HG03439 (cell line): Measurements from ENCODE around the gene MBNL1.

Experiments
- ATAC-seq: cut with Tn5 transposase; IDR thresholded peaks from one replicate; pipeline ENCODE4 v1.9.1; 2021; ENCODE audit warnings: mild to moderate bottlenecking, moderate library complexity; ENCODE audit not compliant: unreplicated experiment

MBNL1 gene

GRCh38 chr3:152271501-152272236 is 2.9 kb downstream of the MBNL1 start:
- ATAC-seq = no peak

DNA sequence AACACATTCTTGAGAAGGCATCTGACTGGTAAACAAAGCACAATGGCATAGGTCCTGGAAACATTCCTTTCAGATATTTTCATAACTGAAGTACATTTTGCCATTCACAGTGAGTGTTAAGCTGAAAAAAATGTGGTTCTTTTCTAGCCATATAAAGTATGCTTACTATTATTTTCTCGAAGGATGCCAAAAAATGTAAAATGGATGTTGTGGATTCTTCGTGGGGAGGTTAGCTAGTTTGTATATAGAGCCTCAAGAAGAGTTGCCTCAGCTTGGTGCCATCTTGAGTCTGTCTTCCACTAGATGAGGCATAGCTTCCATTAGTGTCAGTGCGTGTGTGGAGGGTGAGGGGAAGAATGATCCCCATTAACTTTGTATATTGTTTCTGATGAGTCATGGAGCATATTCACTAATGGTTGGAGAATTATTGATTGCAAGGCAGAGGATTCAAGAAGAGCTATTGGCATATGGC is 4.1 kb downstream of the MBNL1 start:
- ATAC-seq = no peak

GRCh38 chr3:152276681-152277080 is 8.0 kb downstream of the MBNL1 start:
- no peak for ATAC-seq

GRCh38 chr3:152277198-152277597 is 8.5 kb downstream of the MBNL1 start:
- no peak for ATAC-seq

- ATAC-seq = no peak
Observed at GRCh38 chr3:152278756-152279427, 10.2 kb downstream of the MBNL1 start.

GRCh38 chr3:152279479-152279878 is 10.8 kb downstream of the MBNL1 start:
- no peak for ATAC-seq

DNA sequence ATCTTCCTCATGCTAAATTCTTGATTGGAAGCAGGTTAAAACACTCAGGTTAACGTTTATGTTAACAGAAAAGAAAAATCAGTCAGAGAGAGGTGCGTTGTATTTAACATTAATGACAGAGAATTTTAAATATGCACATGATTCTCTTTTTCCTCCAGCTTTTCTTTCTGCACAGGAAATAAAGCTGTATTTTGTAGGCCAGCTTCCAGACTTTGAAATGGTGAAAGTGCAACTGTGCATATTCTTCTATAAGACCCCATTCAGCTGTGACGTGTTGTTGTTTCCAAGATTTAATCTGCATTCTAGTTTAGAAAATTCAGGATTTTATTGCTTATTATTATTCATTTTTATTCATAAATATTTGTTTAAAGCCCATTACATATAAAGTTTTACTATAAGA is 11.8 kb downstream of the MBNL1 start:
- no peak for ATAC-seq

DNA sequence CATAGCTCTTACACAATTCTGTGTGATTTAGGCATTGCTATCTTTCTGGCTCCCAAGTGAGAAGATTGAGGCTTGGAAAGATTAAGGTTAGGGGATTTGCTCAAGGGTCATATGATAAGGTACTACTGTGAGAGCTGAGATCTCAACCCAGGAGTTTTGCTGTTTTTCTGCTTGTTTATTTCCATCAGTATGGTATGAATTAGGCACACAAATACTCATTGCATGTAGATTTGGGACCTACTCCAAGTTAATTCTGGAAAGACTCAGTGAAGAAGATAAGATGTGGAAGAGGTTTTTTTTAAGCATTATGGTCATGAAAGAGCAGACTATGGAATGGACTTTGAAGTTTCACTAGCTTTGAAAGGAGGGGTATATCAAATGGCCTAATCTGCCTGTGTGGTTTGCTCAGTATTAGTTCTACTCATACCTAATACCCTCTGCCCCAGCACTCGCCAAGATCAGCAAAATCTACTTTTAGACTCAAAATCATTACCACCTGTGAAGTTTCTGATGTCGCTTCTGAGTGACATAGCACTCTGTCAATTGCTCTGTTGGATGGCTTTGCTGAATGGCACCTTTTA is 12.5 kb downstream of the MBNL1 start:
- peak; percentile 79 for ATAC-seq

- no peak for ATAC-seq
Observed at GRCh38 chr3:152282813-152283212, 14.1 kb downstream of the MBNL1 start.

- ATAC-seq = no peak
Observed at GRCh38 chr3:152283492-152284381, 15.0 kb downstream of the MBNL1 start.

DNA sequence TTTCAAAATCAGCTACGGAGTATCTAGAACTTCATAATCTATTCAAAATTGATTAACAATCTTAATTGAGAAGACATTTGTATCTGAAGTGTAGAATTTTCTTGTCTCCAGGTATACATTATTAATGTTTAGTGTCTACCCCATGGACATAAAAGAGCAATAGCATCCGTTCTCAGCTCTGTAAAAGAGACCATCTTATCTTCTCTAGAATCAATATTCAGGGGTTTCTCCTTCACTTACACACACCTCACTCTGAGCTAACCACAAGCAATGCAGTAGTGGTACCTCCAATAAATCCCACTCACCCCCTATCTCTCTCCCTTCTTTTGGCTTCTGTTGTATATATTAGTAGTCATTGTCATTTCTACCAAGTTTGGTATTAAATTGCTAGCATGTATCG is 16.2 kb downstream of the MBNL1 start:
- ATAC-seq = no peak

GRCh38 chr3:152285509-152285908 is 16.8 kb downstream of the MBNL1 start:
- ATAC-seq = no peak

DNA sequence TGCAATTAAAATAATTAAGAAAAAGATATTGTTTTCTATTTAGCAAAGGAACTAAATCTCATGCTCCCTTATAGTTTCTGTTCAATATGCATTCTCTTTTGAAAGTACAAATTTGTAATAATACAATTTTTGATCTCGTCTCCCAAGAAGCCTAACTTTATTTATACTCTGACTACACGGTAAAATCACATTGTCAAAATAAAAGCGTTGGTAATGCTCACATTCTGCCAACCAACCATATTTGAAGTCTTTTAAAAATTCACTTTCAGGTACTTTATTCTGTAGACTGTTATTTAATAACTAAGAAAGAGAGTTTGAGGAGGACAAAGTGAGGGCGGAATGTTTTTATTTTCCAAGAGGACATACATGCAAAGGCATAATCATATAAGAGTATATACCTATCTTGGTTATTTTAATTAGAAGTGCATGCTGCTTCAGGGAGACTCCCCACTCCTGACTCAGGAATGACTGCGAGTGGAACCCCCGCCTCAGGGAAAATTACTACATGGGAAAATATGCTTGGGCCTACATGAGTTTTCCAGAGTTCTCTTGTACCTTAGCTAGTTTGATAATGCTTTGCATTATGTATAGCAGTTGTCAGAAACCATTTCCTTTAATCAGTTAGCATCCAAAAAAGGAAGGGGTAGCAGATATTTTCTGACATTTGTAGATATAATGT is 19.3 kb downstream of the MBNL1 start:
- ATAC-seq = no peak

DNA sequence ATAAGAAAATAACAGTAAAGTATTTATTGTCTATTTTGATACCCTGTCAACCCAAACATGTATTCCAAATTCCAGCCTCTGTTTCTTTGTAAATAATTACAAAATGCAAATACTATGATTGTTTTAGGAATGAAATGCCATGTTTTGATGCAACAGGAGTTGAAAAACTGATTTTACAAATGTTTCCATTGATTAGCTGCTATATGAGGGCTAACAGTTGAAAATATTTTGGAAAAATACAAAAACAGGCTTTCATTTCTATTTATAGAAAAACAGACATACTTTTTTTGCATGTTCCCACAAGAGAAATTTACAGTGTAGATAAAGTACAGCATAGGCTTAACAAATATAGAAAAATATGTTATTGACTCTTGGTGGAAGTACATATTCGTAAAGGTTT is 20.0 kb downstream of the MBNL1 start:
- no peak for ATAC-seq

DNA sequence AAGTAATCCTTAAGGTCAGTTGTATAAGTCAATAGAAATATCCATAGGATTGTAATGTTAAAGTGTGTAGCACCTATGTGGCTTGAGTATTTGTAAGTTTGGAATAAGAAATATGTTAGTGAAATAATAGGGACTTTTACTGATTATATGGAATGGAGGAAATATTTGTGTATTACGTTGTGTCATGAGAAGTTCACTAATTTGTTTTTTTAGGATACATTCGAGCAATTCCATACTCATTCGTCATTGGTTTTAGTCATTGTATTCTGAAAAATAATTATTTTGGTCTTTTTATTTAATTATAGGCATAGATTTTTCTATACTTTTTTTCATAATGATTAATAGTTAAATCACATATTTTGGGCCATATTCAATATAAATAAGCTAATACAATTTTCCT is 21.0 kb downstream of the MBNL1 start:
- ATAC-seq = no peak

DNA sequence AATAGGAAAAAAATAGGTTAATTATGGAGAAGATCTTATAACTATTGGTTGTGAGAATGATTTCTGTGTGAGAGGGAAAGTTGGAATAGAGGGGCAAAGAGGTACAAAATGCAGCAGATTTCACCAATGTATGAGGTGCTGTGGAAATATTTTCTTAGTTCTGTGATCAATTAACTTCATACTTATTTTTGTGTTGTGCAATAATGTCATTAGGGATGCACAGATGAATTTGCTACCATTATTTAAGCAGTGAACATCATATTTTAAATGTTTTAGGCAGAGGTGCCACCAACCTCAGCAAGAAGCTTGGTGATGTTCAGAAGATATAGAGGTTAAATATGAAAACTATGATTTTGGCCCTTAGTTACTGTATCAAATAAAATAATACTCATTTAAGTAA is 21.6 kb downstream of the MBNL1 start:
- no peak for ATAC-seq

GRCh38 chr3:152291238-152291637 is 22.5 kb downstream of the MBNL1 start:
- no peak for ATAC-seq

DNA sequence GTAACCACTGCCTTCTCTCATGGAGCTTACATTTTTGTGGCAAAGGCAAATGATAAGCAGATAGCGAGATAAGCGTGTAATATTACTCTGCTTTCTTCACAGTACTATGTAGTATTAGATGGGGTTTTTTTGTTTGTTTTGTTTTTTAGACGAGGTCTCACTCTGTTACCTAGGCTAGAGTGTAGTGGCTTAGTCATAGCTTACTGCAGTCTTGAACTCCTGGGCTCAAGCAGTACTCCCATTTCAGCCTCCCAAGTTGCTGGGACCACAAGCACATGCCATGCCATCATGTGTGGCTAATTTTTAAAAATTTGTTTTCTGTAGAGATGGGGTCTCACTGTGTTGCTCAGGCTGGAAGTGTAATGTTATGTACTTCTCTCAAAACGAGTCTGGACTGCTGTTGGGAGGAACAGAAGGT is 22.9 kb downstream of the MBNL1 start:
- no peak for ATAC-seq

GRCh38 chr3:152292366-152292765 is 23.6 kb downstream of the MBNL1 start:
- no peak for ATAC-seq

GRCh38 chr3:152293347-152294006 is 24.7 kb downstream of the MBNL1 start:
- no peak for ATAC-seq
